Body of pancreas (tissue), 4 donors: ENCODE measurements around the gene GZF1. TPM values are rescaled to one million over a fixed set of nuclear protein-coding genes. Genes with fewer than 3 reads are reported as not detected.

ENCODE experiments used
- ATAC-seq: fragments of 150-250 bp; one replicate; pipeline ENCODE4 v1.9.1; 2016
- DNase-seq, 4 donors: peaks; one replicate each; pipeline ENCODE4 v3.0.0-alpha.2; 2019
- H3K27ac ChIP-seq, 4 donors: fragments of 200-600 bp; sonication (generic); 1 replicate in 3 of 4; 2 replicates in 1 of 4; pipeline versions ENCODE4 v1.5.1 to v1.6.1; 2016 to 2019; ENCODE audit warnings: mild to moderate bottlenecking in 1 of 4, mixed read lengths in 1 of 4, moderate library complexity in 1 of 4
- H3K27me3 ChIP-seq, 2 donors: fragments of 200-600 bp; sonication (generic); one replicate each; pipeline ENCODE4 v1.6.0; 2016; ENCODE audit warnings: mild to moderate bottlenecking in 1 of 2
- H3K36me3 ChIP-seq, 2 donors: fragments of 200-600 bp; sonication (generic); replicated peaks in 1 of 2; 2 replicates each; pipeline ENCODE4 v1.5.1; 2016; ENCODE audit warnings: low read depth in 2 of 2; ENCODE audit not compliant: insufficient read depth in 1 of 2
- H3K4me1 ChIP-seq: fragments of 200-600 bp; sonication (generic); one replicate; pipeline ENCODE4 v1.6.0; 2016
- H3K4me3 ChIP-seq, 2 donors: fragments of 200-600 bp; sonication (generic); 1 replicate in 1 of 2; 2 replicates in 1 of 2; pipeline ENCODE4 v1.5.1; 2016 to 2019
- H3K9me3 ChIP-seq, 3 donors: fragments of 200-600 bp; sonication (generic); 1 replicate in 2 of 3; 2 replicates in 1 of 3; pipeline ENCODE4 v1.5.1; 2016
- POLR2A ChIP-seq, 3 donors: fragments of 450-650 bp; IDR thresholded peaks; one replicate each; pipeline ENCODE4 v1.6.1; 2016; ENCODE audit warnings: antibody characterized with exemption in 3 of 3, mild to moderate bottlenecking in 2 of 3
- WGBS, 2 donors: methylation state at CpG; one replicate each; pipeline ENCODE4 v1.1.5; 2017; 5-methylcytosine and 5-hydroxymethylcytosine counted together
- intact Hi-C: fragments of 100-400 bp; cut with DNase I; formaldehyde crosslinking; loops from one replicate; pipeline ENCODE4 v1.15.1; 2023
- total RNA-seq, 2 donors: library from RNA; depleted of rRNA; stranded (reverse); fragments of >200 nt; gene quantifications; one replicate each; pipeline ENCODE4 v1.1.0, GENCODE V29; 2016
- TF ChIP-seq, protein P1 (sequence below), 7 experiments: fragments of 450-650 bp in 4 of 7; fragments of 200-600 bp in 3 of 7; sonication (generic) in 3 of 7; IDR thresholded peaks; one replicate each; pipeline ENCODE4 v1.5.1; 2016 to 2019; ENCODE audit warnings: antibody characterized with exemption in 7 of 7

Gene GZF1
- total RNA-seq, 2 donors from 2014 or later = 1.6 to 6.2 TPM

DNA sequence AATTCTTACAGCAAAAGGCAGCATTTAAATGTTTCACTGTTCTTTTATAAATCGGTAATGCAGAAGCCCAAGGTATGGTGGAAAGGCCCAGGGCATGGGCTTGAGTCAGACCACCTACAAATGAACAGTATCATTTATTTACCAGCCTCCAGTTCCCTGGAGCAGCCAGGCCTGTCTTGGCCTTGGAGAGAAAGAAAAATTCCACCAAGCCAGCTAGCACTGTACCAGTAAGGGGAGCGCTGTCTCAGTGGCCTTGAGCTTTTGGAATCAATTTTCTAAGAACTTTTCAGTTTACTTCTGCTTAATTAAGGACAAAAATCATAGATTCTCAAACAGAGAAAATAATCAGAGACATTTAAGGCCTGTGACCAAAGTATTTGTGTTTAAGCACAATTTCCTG, 47.0 kb downstream of the GZF1 start:
- intact Hi-C loops = no loop called here

DNA sequence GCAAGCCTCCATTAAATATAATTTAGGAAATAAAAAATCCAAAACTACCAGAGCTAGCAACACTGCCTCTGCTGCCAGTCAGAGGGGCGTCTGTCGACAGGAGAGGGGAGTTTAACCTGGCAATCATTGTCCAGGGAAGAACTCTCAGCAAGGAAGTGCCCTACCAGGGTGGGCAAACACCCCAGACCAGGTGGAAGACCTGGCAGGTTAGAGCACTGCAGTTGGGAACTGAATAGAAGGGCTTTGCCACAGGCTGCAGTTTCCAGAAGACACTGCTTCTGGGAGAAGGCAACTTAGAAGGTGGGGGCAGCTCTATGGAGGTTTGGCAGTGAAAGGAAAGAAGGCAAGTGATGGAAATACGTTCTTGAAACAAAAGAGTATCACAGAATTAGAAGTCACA, 47.8 kb downstream of the GZF1 start:
- Histone ChIP-seq H3K27me3 (no peaks in the 10 kb centered on the region), H3K36me3 (no peaks in the 10 kb centered on the region), H3K4me1 (peaks cover 13% of the 10 kb centered on the region), H3K9me3 (no peaks in the 10 kb centered on the region), H3K27ac (no peak overlapping the region), H3K4me3 (no peak overlapping the region)
- DNase-seq = no peak
- intact Hi-C loops = loop anchor here (10.0 kb wide), 1 partner anchor 65 kb away; no protein-coding TSS in a partner anchor
- WGBS, 2 donors = 86 to 89% methylated on average over 3 of the region's 3 CpGs
- TF ChIP-seq, protein P1, sequence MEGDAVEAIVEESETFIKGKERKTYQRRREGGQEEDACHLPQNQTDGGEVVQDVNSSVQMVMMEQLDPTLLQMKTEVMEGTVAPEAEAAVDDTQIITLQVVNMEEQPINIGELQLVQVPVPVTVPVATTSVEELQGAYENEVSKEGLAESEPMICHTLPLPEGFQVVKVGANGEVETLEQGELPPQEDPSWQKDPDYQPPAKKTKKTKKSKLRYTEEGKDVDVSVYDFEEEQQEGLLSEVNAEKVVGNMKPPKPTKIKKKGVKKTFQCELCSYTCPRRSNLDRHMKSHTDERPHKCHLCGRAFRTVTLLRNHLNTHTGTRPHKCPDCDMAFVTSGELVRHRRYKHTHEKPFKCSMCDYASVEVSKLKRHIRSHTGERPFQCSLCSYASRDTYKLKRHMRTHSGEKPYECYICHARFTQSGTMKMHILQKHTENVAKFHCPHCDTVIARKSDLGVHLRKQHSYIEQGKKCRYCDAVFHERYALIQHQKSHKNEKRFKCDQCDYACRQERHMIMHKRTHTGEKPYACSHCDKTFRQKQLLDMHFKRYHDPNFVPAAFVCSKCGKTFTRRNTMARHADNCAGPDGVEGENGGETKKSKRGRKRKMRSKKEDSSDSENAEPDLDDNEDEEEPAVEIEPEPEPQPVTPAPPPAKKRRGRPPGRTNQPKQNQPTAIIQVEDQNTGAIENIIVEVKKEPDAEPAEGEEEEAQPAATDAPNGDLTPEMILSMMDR (IDR thresholded peaks at IDR 0.05) = no peak
- no peak for TF ChIP-seq POLR2A (IDR thresholded peaks at IDR 0.05)
- ATAC-seq = no peak

More for the DNA sequence above, 47.0 kb downstream of the GZF1 start:
- TF ChIP-seq, protein P1 (IDR thresholded peaks at IDR 0.05) = no peak
- no peak for TF ChIP-seq POLR2A (IDR thresholded peaks at IDR 0.05)
- Histone ChIP-seq H3K4me3 (no peak overlapping the region), H3K9me3 (no peaks in the 10 kb centered on the region), H3K27me3 (no peaks in the 10 kb centered on the region), H3K27ac (no peak overlapping the region), H3K4me1 (peaks cover 13% of the 10 kb centered on the region), H3K36me3 (no peaks in the 10 kb centered on the region)
- 36 to 42% methylated on average over 2 of the region's 2 CpGs for WGBS, 2 donors
- ATAC-seq (no peak), DNase-seq (no peak)

DNA sequence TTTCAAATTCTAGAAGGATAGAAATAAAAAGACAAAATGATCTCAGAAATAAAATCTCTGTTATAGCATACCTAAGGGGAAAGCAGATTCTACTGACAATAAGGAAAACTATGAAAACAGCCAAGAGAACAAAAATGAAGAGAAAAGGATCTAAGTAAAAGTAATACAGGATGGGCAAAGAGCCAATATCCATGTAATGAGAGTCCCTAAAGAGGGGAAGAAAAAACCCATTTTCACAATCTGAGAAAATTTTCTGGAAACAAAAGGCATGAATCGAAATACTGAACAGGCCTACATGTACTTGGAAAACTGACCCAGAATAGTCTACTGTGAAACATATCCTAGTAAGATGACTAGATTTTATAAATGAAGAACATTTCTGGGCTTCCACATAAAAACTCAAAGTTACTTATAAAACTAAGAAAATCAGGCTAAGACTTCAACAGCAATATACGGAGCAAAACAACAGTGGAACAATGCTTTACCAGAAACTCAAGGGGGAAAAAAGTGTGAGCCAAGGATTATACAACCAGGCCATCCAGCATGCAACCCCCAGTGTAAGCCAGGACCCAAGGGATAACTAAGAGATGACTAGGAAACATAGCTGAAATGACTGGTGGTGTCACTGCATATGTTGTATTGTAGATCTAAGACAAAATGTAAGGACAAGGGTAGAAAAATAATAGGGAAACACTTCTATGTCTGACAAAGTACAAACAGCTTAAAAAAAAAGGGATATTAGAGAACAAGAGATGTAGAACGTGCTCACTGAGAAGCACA, 49.1 kb downstream of the GZF1 start:
- intact Hi-C loops = loop anchor here (10.0 kb wide), 1 partner anchor 66 kb away; no protein-coding TSS in a partner anchor
- WGBS, 2 donors = 87 to 88% methylated on average over 3 of the region's 3 CpGs
- ATAC-seq (no peak), DNase-seq (no peak)
- no peaks in the 10 kb centered on the region for H3K27me3 ChIP-seq
- H3K4me3 ChIP-seq = no peak overlapping the region
- no peak overlapping the region for H3K27ac ChIP-seq
- peaks cover 19% of the 10 kb centered on the region for H3K4me1 ChIP-seq
- no peaks in the 10 kb centered on the region for H3K36me3 ChIP-seq
- no peaks in the 10 kb centered on the region for H3K9me3 ChIP-seq
- TF ChIP-seq POLR2A (IDR thresholded peaks at IDR 0.05) = no peak
- TF ChIP-seq, protein P1 (IDR thresholded peaks at IDR 0.05) = no peak

DNA sequence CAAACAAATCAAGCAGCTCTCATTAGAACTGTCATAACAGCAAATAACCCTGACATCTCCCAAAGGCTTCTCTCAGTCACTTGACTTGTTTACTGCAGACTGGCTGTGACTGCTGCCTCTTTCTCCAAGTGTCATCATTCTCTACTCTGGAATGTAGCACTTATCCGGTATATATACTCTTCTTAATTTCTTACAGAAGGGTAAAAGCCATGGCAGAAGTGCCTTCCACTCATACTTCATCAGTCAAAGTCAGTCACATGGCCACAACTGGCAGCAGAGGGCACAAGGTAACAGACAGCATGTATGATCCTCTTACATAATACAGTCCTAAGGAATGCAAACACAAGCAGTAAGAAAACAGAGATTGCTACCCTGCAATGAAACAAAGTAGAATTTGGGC, 50.0 kb downstream of the GZF1 start:
- Histone ChIP-seq H3K9me3 (no peaks in the 10 kb centered on the region), H3K36me3 (no peaks in the 10 kb centered on the region), H3K27me3 (no peaks in the 10 kb centered on the region), H3K4me1 (peaks cover 19% of the 10 kb centered on the region), H3K27ac (no peak overlapping the region), H3K4me3 (no peak overlapping the region)
- TF ChIP-seq POLR2A (IDR thresholded peaks at IDR 0.05) = no peak
- TF ChIP-seq, protein P1 (IDR thresholded peaks at IDR 0.05) = no peak
- DNase-seq = no peak
- intact Hi-C loops = loop anchor here (10.0 kb wide), 1 partner anchor 67 kb away; no protein-coding TSS in a partner anchor
- ATAC-seq = no peak
- 58 to 61% methylated on average over 1 of the region's 1 CpG for WGBS, 2 donors
